Astrocyte of the spinal cord (primary cell): ENCODE results near the gene EPHX1.

ENCODE experiments used
- DNase-seq: peaks from one replicate; pipeline ENCODE4 v3.0.0; 2011; ENCODE audit warnings: low read depth, low spot score
- H3K4me3 ChIP-seq: 2 replicates; pipeline ENCODE4 v1.5.1; 2011; ENCODE audit warnings: low read depth, mild to moderate bottlenecking, low read length, moderate library complexity
- in situ Hi-C: cut with HindIII; loops from 2 replicates; pipeline ENCODE4 v1.10.0; 2017; ENCODE audit warnings: low sequenced_read_pairs
- TF ChIP-seq, protein P1 (sequence below): IDR thresholded peaks from 2 replicates; pipeline ENCODE4 v1.5.1; 2012; ENCODE audit warnings: low read depth, mild to moderate bottlenecking, low read length, inconsistent platforms

Gene EPHX1

DNA sequence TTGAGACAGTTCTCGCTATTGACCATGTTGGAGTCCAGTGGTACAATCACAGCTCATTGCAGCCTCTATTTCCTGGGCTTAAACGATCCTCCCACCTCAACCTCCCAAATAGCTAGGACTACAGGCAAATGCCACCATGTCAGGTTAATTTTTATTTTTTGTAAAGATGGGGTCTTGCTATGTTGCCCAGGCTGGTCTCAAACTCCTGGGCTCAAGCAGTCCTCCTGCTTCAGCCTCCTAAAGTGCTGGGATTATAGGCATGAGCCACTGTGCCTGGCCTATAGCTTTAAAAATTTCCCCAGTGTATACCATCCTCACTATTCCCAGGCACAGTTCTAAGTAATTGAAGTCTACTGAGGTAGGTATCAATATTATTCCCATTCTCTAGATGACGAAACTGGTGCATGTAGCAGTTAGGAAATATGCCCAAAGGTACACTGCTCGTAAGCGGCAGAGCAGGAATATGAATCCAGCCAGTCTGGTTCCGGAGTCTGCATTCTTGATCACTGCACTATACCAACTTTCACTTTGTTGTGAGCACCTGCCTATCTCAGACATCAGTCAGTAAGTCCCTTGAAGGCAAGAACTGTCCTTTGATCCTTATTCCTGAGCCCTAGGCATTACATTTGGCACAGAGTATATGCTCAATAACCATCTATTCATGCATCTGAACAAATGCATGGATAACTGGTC is 43.8 kb upstream of the EPHX1 start:
- TF ChIP-seq, protein P1, sequence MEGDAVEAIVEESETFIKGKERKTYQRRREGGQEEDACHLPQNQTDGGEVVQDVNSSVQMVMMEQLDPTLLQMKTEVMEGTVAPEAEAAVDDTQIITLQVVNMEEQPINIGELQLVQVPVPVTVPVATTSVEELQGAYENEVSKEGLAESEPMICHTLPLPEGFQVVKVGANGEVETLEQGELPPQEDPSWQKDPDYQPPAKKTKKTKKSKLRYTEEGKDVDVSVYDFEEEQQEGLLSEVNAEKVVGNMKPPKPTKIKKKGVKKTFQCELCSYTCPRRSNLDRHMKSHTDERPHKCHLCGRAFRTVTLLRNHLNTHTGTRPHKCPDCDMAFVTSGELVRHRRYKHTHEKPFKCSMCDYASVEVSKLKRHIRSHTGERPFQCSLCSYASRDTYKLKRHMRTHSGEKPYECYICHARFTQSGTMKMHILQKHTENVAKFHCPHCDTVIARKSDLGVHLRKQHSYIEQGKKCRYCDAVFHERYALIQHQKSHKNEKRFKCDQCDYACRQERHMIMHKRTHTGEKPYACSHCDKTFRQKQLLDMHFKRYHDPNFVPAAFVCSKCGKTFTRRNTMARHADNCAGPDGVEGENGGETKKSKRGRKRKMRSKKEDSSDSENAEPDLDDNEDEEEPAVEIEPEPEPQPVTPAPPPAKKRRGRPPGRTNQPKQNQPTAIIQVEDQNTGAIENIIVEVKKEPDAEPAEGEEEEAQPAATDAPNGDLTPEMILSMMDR, result no peak
- H3K4me3 ChIP-seq, result no peak overlapping the region
- in situ Hi-C loops, result no loop called here
- no peak for DNase-seq

DNA sequence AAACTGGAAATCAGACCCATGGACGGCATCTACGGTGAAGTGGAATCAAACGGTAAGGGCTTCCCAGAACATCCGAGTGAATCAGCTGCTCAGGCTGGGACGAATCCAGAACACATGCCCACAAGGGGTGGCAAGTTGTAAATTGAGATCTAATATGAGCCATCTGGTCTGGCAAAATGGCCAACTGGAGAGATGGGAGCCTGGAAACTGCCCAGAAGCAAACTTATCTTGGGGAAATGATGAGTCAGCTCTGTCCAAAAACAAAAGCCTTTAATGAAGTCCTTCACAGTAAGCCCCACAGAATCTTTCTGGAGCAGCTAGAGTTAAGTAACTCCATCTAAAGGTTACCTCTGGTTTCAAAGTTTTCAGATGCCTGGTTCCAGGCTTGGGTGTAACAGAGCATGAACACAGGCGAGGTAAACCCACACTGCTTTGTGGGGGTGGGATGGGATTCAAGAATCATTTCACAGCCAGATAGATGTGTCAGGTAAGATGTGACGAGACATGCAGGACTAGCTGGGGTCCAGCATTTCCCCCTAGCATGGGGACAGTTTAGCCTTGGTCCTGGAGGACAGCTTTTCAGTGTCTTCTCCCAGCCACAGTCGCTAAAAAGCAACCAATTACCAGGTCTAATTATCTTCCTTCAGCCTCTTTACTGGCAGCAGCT is 42.8 kb upstream of the EPHX1 start:
- TF ChIP-seq, protein P1, result no peak
- in situ Hi-C loops, result no loop called here
- H3K4me3 ChIP-seq, result no peak overlapping the region
- DNase-seq, result peak; percentile 95

DNA sequence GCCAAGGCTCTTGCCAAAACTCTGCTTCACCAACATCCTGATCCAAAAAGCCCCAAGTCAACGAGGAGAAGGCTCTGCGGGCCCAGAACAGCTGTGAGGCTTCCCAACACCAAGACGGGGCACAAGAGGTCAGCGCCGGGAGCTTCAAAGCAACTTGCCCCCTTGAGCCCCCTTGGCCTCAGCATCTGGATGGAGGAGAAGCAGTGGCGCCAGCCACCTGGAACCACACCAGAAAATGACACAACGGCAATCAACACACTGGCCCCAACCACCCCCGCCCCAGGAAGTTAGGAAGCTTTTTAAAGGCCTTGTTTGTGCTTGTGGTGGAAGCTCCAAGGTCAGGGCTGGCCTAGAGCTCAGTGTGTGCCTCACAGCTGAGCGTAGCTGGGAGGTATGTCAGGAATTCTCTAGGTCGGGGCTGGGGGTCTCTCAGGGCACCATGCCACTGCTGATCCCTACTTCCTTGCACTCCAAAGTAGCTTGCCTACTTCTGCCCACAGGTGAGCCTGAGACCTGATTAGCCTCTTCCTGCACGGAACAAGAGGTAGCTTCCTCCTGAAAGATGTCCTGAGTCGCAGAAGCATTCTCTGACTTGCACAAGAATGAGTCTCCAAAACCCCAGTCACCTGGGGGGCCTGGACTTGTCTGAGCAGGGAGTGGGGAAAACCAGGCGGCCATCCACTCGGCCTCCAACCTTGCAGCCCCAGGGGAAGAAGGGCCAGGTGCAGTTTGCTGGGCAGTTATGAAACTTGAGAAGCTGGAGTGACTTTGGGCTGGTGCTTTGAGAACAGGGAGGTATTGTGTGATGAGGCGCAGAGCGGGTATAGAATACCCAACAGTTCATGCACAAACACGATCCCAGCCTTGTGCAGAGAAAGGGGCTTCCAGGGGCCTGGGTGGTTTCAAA is 42.0 kb upstream of the EPHX1 start:
- in situ Hi-C loops, result no loop called here
- H3K4me3 ChIP-seq, result no peak overlapping the region
- peak; percentile 66 for DNase-seq
- TF ChIP-seq, protein P1, result no peak

- TF ChIP-seq, protein P1, result no peak
- DNase-seq, result no peak
- no peak overlapping the region for H3K4me3 ChIP-seq
- in situ Hi-C loops, result no loop called here
These were observed 41.1 kb upstream of the EPHX1 start for GRCh38 chr1:225768662-225769426.

DNA sequence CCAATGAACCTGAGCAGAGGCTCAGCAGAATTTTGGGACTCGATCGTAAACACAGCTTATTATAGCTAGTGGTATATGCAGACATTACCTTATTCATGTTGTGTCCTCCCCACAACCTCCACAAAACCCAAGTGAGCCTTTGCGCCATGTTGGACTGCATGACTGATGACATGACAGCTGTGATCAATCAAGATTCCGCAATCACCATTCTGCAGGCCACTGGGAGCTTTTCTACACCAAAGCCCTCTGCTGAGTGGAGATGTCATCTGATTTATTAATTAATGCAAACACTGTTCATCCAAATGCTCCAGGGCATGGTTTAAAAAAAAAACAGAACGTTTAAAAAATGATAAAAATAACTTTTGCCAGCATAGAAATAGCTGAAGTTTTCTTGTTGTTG is 40.2 kb upstream of the EPHX1 start:
- TF ChIP-seq, protein P1, result no peak
- no peak overlapping the region for H3K4me3 ChIP-seq
- in situ Hi-C loops, result no loop called here
- no peak for DNase-seq

GRCh38 chr1:225770561-225771248 is 39.2 kb upstream of the EPHX1 start:
- TF ChIP-seq, protein P1, result no peak
- in situ Hi-C loops, result no loop called here
- no peak for DNase-seq
- H3K4me3 ChIP-seq, result no peak overlapping the region
